SK-N-MC (cell line): ENCODE data around the gene MTUS2.

Experiments used
- DNase-seq: peaks from one replicate; pipeline ENCODE4 v3.0.0-alpha.2; 2011; ENCODE audit warnings: low read depth, low spot score
- H3K27ac ChIP-seq: fragments of 200-600 bp; sonication (generic); 2 replicates; pipeline ENCODE4 v1.5.1; 2016; ENCODE audit warnings: mixed run types
- H3K36me3 ChIP-seq: fragments of 200-600 bp; sonication (generic); 2 replicates; pipeline ENCODE4 v1.6.1; 2017; ENCODE audit warnings: antibody characterized with exemption, low read length, mixed read lengths; ENCODE audit not compliant: insufficient read depth
- H3K4me3 ChIP-seq: fragments of 200-600 bp; sonication (generic); 2 replicates; pipeline ENCODE4 v1.5.1; 2016
- H3K9ac ChIP-seq: fragments of 200-600 bp; sonication (generic); 2 replicates; pipeline ENCODE4 v1.8.0; 2017; ENCODE audit warnings: mixed run types, mixed read lengths; ENCODE audit not compliant: insufficient read length
- H3K9me3 ChIP-seq: fragments of 200-600 bp; sonication (generic); 2 replicates; pipeline ENCODE4 v1.6.1; 2017; ENCODE audit warnings: low read depth, mild to moderate bottlenecking, antibody characterized with exemption, low read length, moderate library complexity, mixed read lengths
- EZH2 ChIP-seq: fragments of 200-600 bp; sonication (generic); IDR thresholded peaks from one replicate; pipeline ENCODE4 v1.6.1; 2017; ENCODE audit warnings: antibody characterized with exemption
- FOXP2 ChIP-seq: optimal IDR thresholded peaks from 2 replicates; pipeline ENCODE3; 2011; ENCODE audit warnings: mild to moderate bottlenecking, moderate library complexity; ENCODE audit not compliant: insufficient read depth; ENCODE audit errors: extremely low read length, control extremely low read depth
- POLR2AphosphoS5 ChIP-seq: IDR thresholded peaks from 2 replicates; pipeline ENCODE4 v1.6.1; 2012; ENCODE audit warnings: mild to moderate bottlenecking, low read depth, low read length, borderline replicate concordance

The MTUS2 gene

DNA sequence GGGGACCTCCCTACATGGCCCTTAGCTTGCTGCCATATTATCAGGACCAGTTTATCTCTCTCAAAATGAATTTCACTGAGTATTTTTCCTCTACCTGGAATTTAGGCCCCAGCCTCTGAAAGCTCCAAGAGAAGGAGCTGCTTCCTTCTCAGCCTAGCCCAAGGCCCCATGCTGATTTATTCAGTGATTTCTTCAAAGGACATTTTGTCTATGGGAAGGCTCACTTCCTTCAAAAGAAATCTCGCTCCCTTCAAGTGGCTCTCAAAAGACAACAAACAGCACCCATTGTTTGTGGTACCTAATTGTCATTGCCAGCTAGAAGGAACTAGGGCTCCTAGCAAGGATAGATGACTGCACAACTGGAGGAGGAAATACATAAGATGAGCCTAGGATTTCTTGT, 602.9 kb downstream of the MTUS2 start:
- H3K9ac ChIP-seq, result no peak overlapping the region
- H3K36me3 ChIP-seq, result no peaks in the 10 kb centered on the region
- no peak overlapping the region for H3K4me3 ChIP-seq
- no peaks in the 10 kb centered on the region for H3K9me3 ChIP-seq
- TF ChIP-seq FOXP2, result no peak
- TF ChIP-seq EZH2, result no peak
- no peak overlapping the region for H3K27ac ChIP-seq
- no peak for DNase-seq

DNA sequence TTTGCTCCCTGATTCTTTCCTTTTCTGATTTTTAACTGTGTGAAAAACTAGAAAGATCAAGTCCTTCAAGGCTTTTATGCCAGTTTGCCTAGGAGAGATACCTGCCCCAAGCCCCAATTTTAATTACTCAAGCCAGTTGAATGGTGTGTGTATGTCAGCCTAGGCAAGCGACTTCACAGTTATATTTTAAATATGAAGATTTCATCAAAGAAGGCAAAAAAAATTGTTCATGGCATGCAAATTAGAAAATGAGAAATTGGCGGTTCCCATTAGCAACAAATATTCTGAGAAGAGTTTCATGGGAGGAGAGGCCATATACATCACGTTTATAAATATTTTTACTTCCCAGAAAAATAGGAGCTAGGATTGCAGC, 607.8 kb downstream of the MTUS2 start:
- no peaks in the 10 kb centered on the region for H3K9me3 ChIP-seq
- no peaks in the 10 kb centered on the region for H3K36me3 ChIP-seq
- no peak overlapping the region for H3K9ac ChIP-seq
- no peak overlapping the region for H3K27ac ChIP-seq
- H3K4me3 ChIP-seq, result no peak overlapping the region
- TF ChIP-seq EZH2, result no peak
- TF ChIP-seq FOXP2, result no peak
- TF ChIP-seq POLR2AphosphoS5, result no peak
- DNase-seq, result no peak

DNA sequence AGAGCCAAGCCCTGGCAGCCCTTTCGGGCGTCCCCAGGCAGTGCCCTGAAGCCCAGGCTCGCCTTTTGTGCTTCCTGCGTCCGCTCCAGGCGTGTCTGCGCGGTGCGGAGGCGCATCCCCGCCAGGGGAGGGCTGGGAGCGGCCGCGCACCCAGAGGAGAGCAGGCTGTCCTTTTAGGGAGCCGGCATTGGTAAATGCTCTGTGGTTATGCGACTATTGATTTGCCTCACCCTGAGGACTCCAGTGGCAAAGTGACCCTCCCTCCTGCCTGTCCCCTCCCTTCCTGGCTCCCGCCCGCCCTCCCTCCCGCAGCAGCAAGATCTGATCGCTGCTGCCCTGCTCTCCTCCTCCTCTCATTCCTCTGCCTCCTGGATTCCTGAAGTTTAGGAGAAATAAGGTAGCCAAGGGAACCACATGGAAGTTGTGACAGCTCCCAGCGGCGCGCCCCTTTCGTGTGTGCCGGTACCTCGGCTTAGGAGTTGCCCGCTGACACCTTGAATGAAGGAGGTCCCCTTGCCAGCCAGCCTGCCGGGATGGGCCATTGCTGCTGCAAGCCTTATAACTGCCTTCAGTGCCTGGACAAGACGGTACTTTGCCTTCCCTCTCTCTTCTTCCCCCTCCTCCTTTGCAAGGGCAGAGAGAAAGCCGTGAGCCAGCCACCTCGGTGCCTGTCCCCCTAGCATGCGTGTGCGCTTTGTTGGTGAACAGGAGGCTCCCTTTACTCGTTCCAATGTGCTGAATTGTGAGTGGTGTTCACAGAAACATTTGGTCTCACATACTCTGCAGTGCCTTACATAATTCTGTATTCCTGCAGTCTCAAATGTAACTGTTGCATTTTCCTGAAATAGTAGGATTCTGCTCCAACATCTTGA, 608.4 kb downstream of the MTUS2 start:
- no peak for DNase-seq
- TF ChIP-seq FOXP2 (no peak), EZH2 (no peak), POLR2AphosphoS5 (no peak)
- no peaks in the 10 kb centered on the region for H3K9me3 ChIP-seq
- H3K4me3 ChIP-seq, result no peak overlapping the region
- no peak overlapping the region for H3K9ac ChIP-seq
- no peak overlapping the region for H3K27ac ChIP-seq
- H3K36me3 ChIP-seq, result no peaks in the 10 kb centered on the region

GRCh38 chr13:29429286-29429900, 609.3 kb downstream of the MTUS2 start:
- TF ChIP-seq EZH2 (no peak), FOXP2 (no peak), POLR2AphosphoS5 (no peak)
- Histone ChIP-seq H3K36me3 (no peaks in the 10 kb centered on the region), H3K27ac (no peak overlapping the region), H3K9me3 (no peaks in the 10 kb centered on the region), H3K4me3 (no peak overlapping the region), H3K9ac (no peak overlapping the region)
- no peak for DNase-seq

GRCh38 chr13:29434217-29434945, 614.2 kb downstream of the MTUS2 start:
- Histone ChIP-seq H3K27ac (no peak overlapping the region), H3K9ac (no peak overlapping the region), H3K36me3 (no peaks in the 10 kb centered on the region), H3K4me3 (no peak overlapping the region), H3K9me3 (no peaks in the 10 kb centered on the region)
- TF ChIP-seq POLR2AphosphoS5, result no peak
- no peak for TF ChIP-seq EZH2
- no peak for DNase-seq

- H3K9ac ChIP-seq, result no peak overlapping the region
These were observed 615.2 kb downstream of the MTUS2 start for GRCh38 chr13:29435125-29435911.

GRCh38 chr13:29436291-29436690, 616.2 kb downstream of the MTUS2 start:
- H3K9ac ChIP-seq, result no peak overlapping the region
- no peaks in the 10 kb centered on the region for H3K9me3 ChIP-seq
- no peak for DNase-seq
- TF ChIP-seq POLR2AphosphoS5 (no peak), EZH2 (no peak), FOXP2 (no peak)
- no peaks in the 10 kb centered on the region for H3K36me3 ChIP-seq
- no peak overlapping the region for H3K4me3 ChIP-seq
- no peak overlapping the region for H3K27ac ChIP-seq

More at GRCh38 chr13:29435125-29435911, 615.2 kb downstream of the MTUS2 start:
- DNase-seq, result no peak
- H3K27ac ChIP-seq, result no peak overlapping the region
- H3K36me3 ChIP-seq, result no peaks in the 10 kb centered on the region
- H3K9me3 ChIP-seq, result no peaks in the 10 kb centered on the region
- H3K4me3 ChIP-seq, result no peak overlapping the region
- TF ChIP-seq POLR2AphosphoS5 (no peak), EZH2 (no peak), FOXP2 (no peak)

- TF ChIP-seq FOXP2, result no peak
- no peak for TF ChIP-seq EZH2
- no peak for TF ChIP-seq POLR2AphosphoS5
- H3K27ac ChIP-seq, result no peak overlapping the region
- no peaks in the 10 kb centered on the region for H3K9me3 ChIP-seq
- no peak for DNase-seq
- no peak overlapping the region for H3K4me3 ChIP-seq
- H3K9ac ChIP-seq, result no peak overlapping the region
- H3K36me3 ChIP-seq, result no peaks in the 10 kb centered on the region
These were observed 616.7 kb downstream of the MTUS2 start for GRCh38 chr13:29436721-29437280.
